Measurements from ENCODE around the gene GIGYF2. TPM values are rescaled to one million over a fixed set of nuclear protein-coding genes. Genes with fewer than 3 reads are reported as not detected.
A peak's percentile ranks its signal among the peaks of the same experiment; 100 is the strongest.

GIGYF2 gene
- total and polyA plus RNA-seq, 2 of the 4 experiments (the other 2 are of a cell fraction), result 14.7 to 66.0 TPM

GRCh38 chr2:232770207-232770606 lies 73.1 kb downstream of the GIGYF2 start:
- no peak for DNase-seq
- ChIA-PET CTCF (interaction anchor here (0.6 kb wide), 2 partner anchors 58 to 141 kb away, joined by 3 to 5 read pairs; no protein-coding TSS in a partner anchor), POLR2A (ENCODE audit: unreplicated experiment) (interaction anchor here (0.6 kb wide), 1 partner anchor 27 kb away, joined by 4 read pairs; no protein-coding TSS in a partner anchor)
- no peak for ATAC-seq (ENCODE audit: low read depth)
- intact Hi-C loops (cut with micrococcal nuclease) (loop anchor here (10.0 kb wide), 1 partner anchor 165 kb away; no protein-coding TSS in a partner anchor), in situ Hi-C loops (cut with MboI; ENCODE audit: low sequenced_read_pairs) (no loop called here), dilution Hi-C loops (cut with HindIII; ENCODE audit: low sequenced_read_pairs, unreplicated experiment) (no loop called here)
- Histone ChIP-seq H3K4me2 (ENCODE audit: low read depth, low read length) (no peak overlapping the region), H2AK5ac (ENCODE audit: low read depth, low read length) (no peak overlapping the region), H3K9me3 (ENCODE audit: control insufficient read depth, insufficient read depth, low read length) (no peaks in the 10 kb centered on the region), H2AK9ac (replicated peaks; ENCODE audit: low read depth, low read length, poor library complexity) (no peak overlapping the region), H3K18ac (ENCODE audit: low read depth, low read length) (no peak overlapping the region), H4K5ac (ENCODE audit: low read depth, low read length) (no peak overlapping the region), H3K4me3 (ENCODE audit: insufficient read depth, low read depth, low read length) (no peak overlapping the region), H3K9ac (ENCODE audit: low read depth, low read length) (no peak overlapping the region), H3K14ac (replicated peaks; ENCODE audit: low read depth, low read length) (no peak overlapping the region), H4K20me1 (ENCODE audit: insufficient read depth, low read length) (peaks cover 4% of the 10 kb centered on the region; the same call in 1 of the 2 replicates), H3K27ac (ENCODE audit: insufficient read depth, low read length) (no peak overlapping the region), H3K36me3 (ENCODE audit: control insufficient read depth, insufficient read depth, low read length) (peaks cover 17% of the 10 kb centered on the region), H3K9me1 (ENCODE audit: insufficient read depth, low read length) (peaks cover 6% of the 10 kb centered on the region), H2BK5ac (ENCODE audit: low read depth, low read length, poor library complexity, severe bottlenecking) (no peak overlapping the region), H3K27me3 (ENCODE audit: control insufficient read depth, insufficient read depth, low read length) (no peaks in the 10 kb centered on the region), H4K8ac (ENCODE audit: low read depth in 2 of 2, low read length in 2 of 2) (no peak overlapping the region), H4K91ac (ENCODE audit: insufficient read depth, low read depth, low read length) (no peak overlapping the region), H2BK120ac (ENCODE audit: low read depth, low read length) (no peak overlapping the region), H3K79me1 (ENCODE audit: low read depth in 1 of 2, low read length in 2 of 2) (peaks cover 10 to 12% of the 10 kb centered on the region in 2 experiments), H3K4ac (ENCODE audit: low read depth, low read length) (no peak overlapping the region), H2BK15ac (ENCODE audit: low read depth, low read length) (no peak overlapping the region), H2AFZ (replicated peaks; ENCODE audit: low read length, poor library complexity) (no peak overlapping the region), H3K4me1 (ENCODE audit: control insufficient read depth, insufficient read depth, low read length) (peaks cover 2% of the 10 kb centered on the region; the same call in 1 of the 2 replicates), H2BK20ac (ENCODE audit: low read depth, low read length) (no peak overlapping the region), H3K23ac (ENCODE audit: low read depth, low read length) (no peak overlapping the region), H3K56ac (ENCODE audit: extremely low read depth, insufficient read depth, low read length) (no peak overlapping the region)
- TF ChIP-seq MAFK (IDR thresholded peaks at IDR 0.05; ENCODE audit: low read depth, low read length), result peak; percentile 66
- TF ChIP-seq SMC3 (IDR thresholded peaks at IDR 0.05; ENCODE audit: low read depth, low read length), result no peak
- TF ChIP-seq CHD1 (IDR thresholded peaks at IDR 0.05; ENCODE audit: low read depth, low read length), result no peak
- TF ChIP-seq FOS (IDR thresholded peaks at IDR 0.05; ENCODE audit: low read depth, low read length), result no peak
- no peak for TF ChIP-seq RCOR1 (IDR thresholded peaks at IDR 0.05; ENCODE audit: insufficient replicate concordance, low read length)
- no TSS peak for BruUV-seq (replicated peaks)

Measured in IMR-90 (cell line).